Stimulated activated CD4-positive, alpha-beta T cell treated with anti-CD3 and anti-CD28 coated beads, Interleukin-12 subunit alpha, Interleukin-12 subunit beta, amount 100 ng/mL, for 4 hours (primary cell): Measurements from ENCODE around the gene MGRN1.
"Not testable (repeated sequence)": the region's sequence is repeated elsewhere in the genome, so short reads cannot be mapped to it uniquely, and the experiment has no call there.

Experiments
- DNase-seq: peaks from one replicate; pipeline ENCODE4 v3.0.0-alpha.2; 2020

The MGRN1 gene

DNA sequence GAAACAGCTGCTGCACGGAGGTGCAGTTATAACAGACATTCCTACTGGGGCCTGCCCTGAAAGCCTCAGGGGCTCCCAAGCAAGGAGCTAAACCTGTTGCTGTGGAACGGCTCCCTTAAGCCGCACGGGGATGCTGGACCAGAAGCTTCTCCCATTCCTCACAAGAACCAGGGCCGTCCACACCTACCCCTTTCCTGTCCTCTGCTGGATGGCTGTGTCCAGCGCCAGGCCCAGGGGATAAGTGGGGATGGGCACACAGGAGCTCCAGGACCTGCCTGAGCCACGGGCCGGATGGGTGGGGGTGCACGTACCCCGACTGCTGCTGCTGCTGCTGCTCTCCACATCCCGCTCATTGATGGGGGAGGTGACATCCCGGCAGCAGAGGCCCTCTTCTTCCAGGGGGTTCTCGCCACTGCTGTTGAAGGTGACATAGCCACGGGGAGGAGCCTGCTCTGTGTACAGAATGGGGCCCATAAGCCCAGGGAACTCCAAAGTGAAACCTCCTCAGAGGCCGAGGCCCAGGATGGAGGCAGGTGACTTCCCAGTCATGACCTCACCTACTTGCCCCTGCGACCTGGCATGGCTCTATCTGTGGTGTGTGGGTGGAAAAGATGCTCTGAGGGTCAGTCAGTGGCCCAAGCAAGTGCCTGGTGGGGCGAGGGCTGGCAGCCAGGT, 77.3 kb downstream of the MGRN1 start:
- no peak for DNase-seq

DNA sequence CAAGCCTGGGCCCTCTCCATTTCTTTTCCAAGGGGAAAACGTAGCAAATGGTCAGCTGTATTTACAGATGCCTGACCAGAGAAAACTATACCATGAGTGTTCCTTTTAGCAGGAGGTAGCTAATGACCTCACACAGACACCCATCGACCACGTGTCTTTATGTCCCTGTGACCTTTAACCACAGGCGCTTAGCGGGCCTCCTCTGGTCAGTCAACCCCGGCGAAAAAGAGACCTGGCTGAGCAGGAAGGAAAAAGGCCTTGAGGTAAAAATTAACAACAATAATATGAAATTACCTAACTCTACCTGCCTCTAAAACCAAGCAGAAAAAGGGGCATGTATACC, 77.8 kb downstream of the MGRN1 start:
- no peak for DNase-seq

DNA sequence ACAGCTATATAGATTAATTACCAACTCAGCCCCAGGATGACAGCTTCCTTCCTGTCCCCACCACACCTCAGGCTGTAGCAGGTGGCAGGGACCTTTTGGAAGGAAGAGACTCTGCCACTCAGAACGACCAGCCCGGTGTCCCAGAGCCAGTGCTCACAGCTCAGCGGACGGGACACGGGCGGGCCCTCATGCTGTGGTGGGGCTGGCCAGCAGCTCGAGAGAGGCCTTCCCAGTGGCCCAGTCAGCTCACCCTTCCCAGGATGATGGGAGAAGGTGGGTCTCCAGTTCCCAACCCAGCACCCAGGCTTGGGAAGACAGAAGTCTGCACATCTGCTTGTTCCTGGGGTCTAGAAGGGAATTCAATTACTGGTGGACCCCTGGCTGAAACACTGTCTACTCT, 79.3 kb downstream of the MGRN1 start:
- DNase-seq: no peak

DNA sequence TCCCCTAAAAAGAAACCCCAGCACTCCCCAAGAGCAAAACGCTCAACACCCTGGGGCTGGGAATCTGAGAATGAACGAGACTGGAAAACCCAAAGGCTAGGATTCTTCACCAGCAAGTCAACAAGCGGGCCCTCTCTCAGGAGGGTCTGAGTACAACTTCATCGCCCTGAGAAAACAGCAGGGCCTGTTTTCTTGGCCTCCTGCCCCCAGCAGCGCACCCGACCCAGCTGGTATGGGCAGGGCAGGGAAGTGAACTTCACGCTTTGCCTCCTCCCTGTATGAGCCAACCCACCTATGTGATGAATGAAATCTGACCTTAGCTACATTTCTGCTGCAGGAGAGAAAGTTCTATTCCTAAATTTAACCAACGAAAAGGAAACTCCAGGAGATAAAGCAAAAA, 79.9 kb downstream of the MGRN1 start:
- no peak for DNase-seq

DNA sequence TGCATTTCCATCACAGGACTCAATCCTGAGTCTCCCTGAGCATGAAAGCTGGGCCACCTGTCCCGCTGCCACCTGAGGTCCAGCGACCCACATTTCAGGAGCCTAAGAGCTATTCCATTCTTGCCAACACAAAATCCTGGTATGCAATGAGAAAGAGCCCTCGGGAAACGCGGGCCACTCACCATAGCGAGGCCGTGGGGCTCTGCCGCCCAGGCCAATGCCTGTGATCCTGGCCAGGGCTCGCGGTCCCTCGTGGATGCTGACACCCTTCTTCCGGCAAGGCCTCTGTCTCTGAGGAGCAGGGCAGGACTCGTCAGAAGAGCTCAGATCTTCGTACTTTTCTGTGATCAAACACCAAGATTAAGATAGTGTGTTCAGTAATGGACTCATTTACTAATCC, 80.3 kb downstream of the MGRN1 start:
- no peak for DNase-seq

GRCh38 chr16:4706871-4707270, 82.2 kb downstream of the MGRN1 start:
- DNase-seq: no peak

DNA sequence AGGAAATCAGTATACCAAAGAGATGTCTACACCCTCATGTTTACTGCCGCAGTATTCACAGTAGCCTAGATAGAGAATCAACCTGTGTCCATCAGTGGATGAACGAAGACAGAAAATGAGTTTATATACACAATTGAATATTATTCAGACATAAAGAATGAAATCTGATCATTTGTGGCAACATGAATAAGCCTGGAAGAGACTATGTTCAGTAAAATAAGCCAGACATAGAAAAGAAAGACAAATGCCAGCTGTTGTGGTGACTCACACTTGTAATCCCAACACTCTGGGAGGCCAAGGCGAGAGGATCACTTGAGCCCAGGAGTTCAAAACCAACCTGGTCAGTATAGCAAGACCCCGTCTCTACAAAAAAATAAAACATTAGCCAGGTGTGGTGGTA, 84.9 kb downstream of the MGRN1 start:
- DNase-seq: no peak

DNA sequence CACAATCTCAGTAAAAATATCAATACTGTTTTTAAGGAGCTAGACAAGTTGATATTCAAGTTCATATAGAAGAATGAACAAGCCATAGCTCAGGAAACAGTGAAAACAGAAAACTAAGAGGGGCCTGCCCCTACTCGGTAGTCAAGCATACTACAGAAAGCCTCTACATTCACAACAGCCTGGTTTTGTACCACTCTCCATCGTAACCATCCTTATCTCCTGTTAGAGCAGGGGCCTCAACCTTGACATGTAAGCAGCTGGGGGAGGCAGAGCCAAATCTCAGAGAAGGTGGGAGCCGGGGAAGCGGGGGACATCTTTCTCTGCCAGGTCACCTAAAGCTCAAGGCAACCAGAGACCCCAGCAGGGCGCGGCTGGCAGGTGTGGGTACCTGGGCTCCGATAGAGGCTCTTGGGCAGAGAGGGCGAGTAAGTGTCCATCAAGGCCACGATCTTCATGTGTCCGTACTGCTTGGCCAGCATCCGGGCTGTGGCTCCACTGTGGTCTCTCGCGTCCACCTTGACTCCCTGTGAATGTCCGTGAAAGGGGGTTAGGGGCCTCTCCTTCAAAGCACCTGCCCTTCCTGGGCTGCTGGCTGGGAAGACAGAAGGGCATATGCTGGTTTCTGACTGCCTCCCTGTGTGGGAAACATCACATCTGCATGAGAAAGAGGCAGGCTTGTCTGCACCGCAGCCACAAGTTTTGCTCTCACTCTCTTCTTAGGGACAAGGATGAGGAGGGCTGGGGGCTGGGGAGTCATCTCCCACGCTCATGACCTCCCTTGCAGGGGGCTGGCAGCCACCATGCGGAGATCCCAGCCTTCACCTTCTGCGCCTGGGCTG, 89.3 kb downstream of the MGRN1 start:
- no peak for DNase-seq

DNA sequence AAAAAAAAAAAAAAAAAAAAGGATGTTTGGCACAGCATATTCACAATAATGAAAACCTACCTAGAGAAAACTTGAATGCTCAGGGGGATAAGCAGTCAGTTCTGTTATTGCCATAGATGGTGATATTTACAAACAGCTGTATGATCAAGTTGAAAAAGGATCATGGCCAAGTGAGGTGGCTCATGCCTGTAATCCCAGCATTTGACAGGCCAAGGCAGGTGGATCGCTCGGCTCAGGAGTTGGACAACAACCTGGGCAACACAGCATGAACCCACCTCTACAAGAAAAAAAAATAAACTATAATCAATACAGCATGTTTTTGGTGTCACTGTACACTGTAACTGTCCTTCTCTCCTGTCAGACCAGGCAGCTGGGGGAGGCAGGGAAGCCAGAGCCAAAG, 90.4 kb downstream of the MGRN1 start:
- DNase-seq: no peak

GRCh38 chr16:4718466-4718865, 93.8 kb downstream of the MGRN1 start:
- no peak for DNase-seq

DNA sequence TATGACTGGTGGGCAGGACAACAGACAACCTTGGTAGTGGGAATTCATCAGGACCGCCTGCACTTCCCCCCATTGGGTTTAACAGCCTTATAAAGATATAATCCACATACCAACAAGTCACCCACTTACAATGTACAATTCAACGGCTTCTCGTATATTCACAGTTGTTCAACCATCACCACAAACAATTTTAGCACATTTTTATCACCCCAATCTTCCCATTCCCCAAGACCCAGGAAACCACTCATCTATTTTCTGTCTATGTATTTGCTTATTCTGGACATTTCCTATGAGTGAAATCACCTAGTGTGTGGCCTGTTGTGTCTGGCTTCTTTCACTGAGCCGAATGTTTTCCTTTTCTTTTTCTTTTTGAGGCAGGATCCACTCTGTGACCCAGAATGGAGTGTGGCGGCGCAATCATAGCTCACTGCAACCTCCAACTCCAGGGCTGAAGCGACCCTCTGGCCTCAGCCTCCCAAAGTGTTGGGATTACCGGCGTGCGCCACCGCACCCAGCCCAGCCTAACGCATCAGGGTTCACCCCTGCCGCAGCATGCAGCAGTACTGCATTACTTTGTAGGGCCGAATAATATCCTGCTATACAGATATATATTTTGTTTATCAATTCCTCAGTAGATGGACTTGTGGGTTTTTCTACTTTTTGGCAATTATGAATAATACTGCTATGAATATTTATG, 98.6 kb downstream of the MGRN1 start:
- DNase-seq: no peak

GRCh38 chr16:4724661-4725270, 100.1 kb downstream of the MGRN1 start:
- DNase-seq: no peak

DNA sequence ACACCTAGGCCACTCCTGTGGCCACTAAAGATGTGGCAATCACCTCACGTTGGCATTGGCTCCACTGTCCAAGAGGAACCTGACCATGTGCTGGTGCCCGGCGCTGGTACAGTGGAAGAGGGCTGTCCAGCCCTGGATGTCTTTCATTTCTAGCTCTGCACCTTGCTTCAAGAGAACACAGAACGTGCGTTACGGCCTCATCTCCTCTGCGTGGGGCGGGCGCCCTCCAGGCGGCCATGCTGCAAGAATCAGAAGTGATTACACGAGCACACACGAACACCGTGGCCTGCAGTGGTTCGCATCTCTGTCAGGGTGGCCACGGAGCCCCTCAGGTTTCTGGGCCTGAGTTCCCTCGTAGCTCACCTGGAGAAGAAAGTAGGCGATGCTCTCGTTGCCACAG, 102.0 kb downstream of the MGRN1 start:
- no peak for DNase-seq

DNA sequence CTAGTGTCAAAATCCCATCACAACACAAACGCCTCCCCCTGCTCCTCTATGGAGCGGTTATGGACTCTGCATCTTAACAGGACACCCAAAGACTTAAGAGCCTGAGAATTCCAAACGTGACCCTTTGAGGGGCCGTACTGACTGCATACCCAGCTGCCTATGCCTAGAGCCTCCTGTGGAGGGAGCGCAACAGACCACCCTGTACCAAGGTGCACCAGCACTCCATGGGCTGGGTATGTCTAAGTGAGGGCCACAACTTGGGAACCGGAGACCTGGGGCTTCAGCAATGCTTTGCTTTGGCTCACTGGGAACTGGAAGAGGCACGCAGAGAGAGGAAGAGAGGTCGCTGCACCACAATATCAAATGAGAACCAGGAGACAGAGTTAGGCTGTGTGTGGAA, 104.0 kb downstream of the MGRN1 start:
- DNase-seq: no peak

- DNase-seq: no peak
Measured at GRCh38 chr16:4729876-4730275, 105.2 kb downstream of the MGRN1 start.

DNA sequence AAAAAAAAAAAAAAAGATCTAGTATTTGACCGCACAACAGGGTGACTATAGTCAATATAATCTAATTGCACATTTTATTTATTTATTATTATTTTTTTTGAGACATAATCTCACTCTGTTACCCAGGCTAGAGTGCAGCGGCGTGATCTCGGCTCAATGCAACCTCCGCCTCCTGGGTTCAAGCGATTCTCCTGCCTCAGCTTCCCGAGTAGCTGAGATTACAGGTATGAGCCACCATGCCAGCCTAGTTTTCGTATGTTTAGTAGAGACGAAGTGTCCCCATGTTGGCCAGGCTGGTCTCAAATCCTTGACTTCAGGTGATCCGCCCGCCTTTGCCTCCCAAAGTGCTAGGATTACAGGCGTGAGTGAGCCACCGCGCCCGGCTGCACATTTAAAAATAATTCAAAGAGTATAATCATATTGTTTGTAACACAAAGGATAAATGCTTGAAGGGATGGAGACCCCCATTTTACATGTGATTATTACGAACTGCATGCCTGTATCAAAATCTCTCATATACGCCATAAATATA, 108.7 kb downstream of the MGRN1 start:
- DNase-seq: no peak

- peak; percentile 18 for DNase-seq
Measured at GRCh38 chr16:4733747-4734062, 109.1 kb downstream of the MGRN1 start.

DNA sequence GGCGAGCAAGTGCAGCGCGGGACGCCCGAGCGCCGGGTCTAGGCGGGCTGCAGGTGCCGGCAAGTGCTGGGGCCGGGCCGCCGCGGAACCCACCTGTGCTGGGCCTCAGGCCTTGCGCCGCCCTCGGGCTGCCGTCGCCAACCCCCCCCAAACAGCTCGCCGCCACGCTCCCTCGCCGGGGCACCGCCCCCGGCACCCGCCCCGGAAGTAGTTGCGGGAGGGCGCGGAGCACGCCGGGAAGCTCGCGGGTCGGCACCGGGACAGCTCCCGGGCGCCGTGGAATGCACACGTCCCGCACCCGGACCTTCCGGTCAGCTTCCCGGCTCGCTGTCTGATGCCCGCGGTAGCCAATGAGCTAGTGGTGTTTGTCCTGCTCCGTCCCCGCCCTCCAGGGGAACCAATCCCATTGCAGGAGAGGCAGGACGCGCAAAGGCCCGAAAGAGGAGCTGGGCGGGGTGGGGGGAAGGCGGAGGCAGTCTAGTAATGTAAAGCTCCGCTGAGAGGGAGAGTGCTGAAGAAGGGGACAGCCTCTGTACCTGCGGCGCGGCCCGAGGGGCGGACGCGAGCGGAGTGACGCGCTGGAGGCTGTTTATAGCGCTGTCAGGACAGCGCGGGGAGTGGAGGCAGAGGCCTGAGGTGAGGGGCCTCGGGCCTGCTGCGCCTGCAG, 109.6 kb downstream of the MGRN1 start, which contains the start of the genes ANKS3 and DNAAF8:
TSS of gene ANKS3 (minus strand) at position 209 of the 667 bp plus-strand sequence. CDS start 4,122 bp downstream, outside the sequence.
TSS of gene DNAAF8 (plus strand) at position 475 of the 667 bp plus-strand sequence. CDS start 1,978 bp downstream, outside the sequence.
- DNase-seq: peak; percentile 74

- DNase-seq: peak; percentile 95
Measured at GRCh38 chr16:4734730-4735535, 110.3 kb downstream of the MGRN1 start.

DNA sequence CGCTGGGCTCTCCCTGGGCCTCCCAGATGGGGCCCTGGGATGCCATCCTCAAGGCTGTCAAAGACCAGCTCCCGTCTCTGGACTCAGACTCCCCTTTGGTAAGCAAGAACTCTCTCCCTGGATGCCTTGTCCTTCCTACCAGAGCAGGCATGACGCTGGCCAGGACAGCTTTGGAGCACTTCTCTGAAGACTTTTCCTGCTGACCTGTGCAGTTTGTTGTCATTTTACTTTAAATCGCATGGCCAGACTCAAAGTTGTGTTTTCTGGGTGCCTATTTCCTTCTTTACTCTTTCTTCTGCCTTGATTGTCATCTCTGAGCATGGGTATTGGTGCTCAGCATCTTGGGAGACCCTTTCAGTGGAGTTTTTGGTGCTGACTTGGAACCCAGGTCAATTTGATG, 111.9 kb downstream of the MGRN1 start:
- no peak for DNase-seq

- no peak for DNase-seq
Measured at GRCh38 chr16:4737545-4737944, 112.9 kb downstream of the MGRN1 start.

DNA sequence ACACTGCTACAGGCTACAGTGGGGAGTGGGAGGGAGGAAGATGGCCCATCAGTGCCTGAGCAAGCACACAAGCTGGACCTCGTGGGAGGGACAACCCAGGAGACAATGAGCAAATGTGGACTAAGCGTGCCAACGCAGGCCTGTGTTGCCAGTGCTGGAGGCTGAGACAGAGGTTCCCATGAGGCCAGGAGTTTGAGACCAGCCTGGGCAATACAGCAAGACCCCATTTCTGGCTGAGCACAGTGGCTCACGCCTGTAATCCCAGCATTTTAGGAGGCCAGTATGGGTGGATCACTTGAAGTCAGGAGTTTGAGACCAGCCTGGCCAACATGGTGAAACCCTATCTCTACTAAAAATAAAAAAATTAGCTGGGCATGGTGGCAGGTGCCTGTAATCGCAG, 113.7 kb downstream of the MGRN1 start:
- DNase-seq: not testable (repeated sequence)
